Hepatocyte (in vitro differentiated cells): ENCODE data around the gene LRMDA.

Source experiments
- EZH2 ChIP-seq: fragments of 200-600 bp; sonication (generic); IDR thresholded peaks from 2 replicates; pipeline ENCODE4 v1.6.1; 2016; ENCODE audit warnings: antibody characterized with exemption, mild to moderate bottlenecking, borderline replicate concordance
- EZH2phosphoT487 ChIP-seq: fragments of 200-600 bp; sonication (generic); IDR thresholded peaks from one replicate; pipeline ENCODE4 v1.6.1; 2018; ENCODE audit warnings: antibody characterized with exemption, mild to moderate bottlenecking, low read depth, moderate library complexity; ENCODE audit not compliant: unreplicated experiment, severe bottlenecking
- TF ChIP-seq, protein P1 (sequence below): fragments of 200-600 bp; sonication (generic); IDR thresholded peaks from 2 replicates; pipeline ENCODE4 v1.5.1; 2016; ENCODE audit warnings: antibody characterized with exemption, mild to moderate bottlenecking; ENCODE audit not compliant: poor library complexity

- TF ChIP-seq, protein P1, sequence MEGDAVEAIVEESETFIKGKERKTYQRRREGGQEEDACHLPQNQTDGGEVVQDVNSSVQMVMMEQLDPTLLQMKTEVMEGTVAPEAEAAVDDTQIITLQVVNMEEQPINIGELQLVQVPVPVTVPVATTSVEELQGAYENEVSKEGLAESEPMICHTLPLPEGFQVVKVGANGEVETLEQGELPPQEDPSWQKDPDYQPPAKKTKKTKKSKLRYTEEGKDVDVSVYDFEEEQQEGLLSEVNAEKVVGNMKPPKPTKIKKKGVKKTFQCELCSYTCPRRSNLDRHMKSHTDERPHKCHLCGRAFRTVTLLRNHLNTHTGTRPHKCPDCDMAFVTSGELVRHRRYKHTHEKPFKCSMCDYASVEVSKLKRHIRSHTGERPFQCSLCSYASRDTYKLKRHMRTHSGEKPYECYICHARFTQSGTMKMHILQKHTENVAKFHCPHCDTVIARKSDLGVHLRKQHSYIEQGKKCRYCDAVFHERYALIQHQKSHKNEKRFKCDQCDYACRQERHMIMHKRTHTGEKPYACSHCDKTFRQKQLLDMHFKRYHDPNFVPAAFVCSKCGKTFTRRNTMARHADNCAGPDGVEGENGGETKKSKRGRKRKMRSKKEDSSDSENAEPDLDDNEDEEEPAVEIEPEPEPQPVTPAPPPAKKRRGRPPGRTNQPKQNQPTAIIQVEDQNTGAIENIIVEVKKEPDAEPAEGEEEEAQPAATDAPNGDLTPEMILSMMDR = no peak
- no peak for TF ChIP-seq EZH2
- no peak for TF ChIP-seq EZH2phosphoT487
These were observed 696.7 kb downstream of the LRMDA start for GRCh38 chr10:76127984-76128589.
